HEK293 (cell line): ENCODE results near the gene CFP.

Source experiments
- BCL11B ChIP-seq: fragments of 450-650 bp; formaldehyde crosslinking; IDR thresholded peaks from 2 replicates; pipeline ENCODE4 v1.5.1; 2016; ENCODE audit warnings: low read depth, missing biosample characterization, missing genetic modification characterization
- HIC1 ChIP-seq: fragments of 450-650 bp; formaldehyde crosslinking; IDR thresholded peaks from 2 replicates; pipeline ENCODE4 v1.5.1; 2016; ENCODE audit warnings: missing biosample characterization, missing genetic modification characterization
- KLF1 ChIP-seq: fragments of 450-650 bp; formaldehyde crosslinking; IDR thresholded peaks from 2 replicates; pipeline ENCODE4 v1.5.1; 2016; ENCODE audit warnings: missing biosample characterization, missing genetic modification characterization
- KLF9 ChIP-seq: fragments of 450-650 bp; formaldehyde crosslinking; IDR thresholded peaks from 2 replicates; pipeline ENCODE4 v1.5.1; 2016; ENCODE audit warnings: missing biosample characterization, missing genetic modification characterization, low read depth
- TCF7L2 ChIP-seq: IDR thresholded peaks from 2 replicates; pipeline ENCODE4 v1.6.1; 2011; ENCODE audit warnings: low read depth, mild to moderate bottlenecking, inconsistent platforms, low read length, moderate library complexity, borderline replicate concordance
- TRIM28 ChIP-seq: IDR thresholded peaks from 2 replicates; pipeline ENCODE4 v1.6.1; 2011; ENCODE audit warnings: low read length, control low read depth, borderline replicate concordance
- ZBTB17 ChIP-seq: fragments of 450-650 bp; formaldehyde crosslinking; IDR thresholded peaks from 2 replicates; pipeline ENCODE4 v1.5.1; 2016; ENCODE audit warnings: missing biosample characterization, missing genetic modification characterization
- ZIC2 ChIP-seq: fragments of 450-650 bp; formaldehyde crosslinking; IDR thresholded peaks from 2 replicates; pipeline ENCODE4 v1.5.1; 2016; ENCODE audit warnings: missing biosample characterization, missing genetic modification characterization
- ZNF140 ChIP-seq: fragments of 450-650 bp; formaldehyde crosslinking; IDR thresholded peaks from 2 replicates; pipeline ENCODE4 v1.5.1; 2016; ENCODE audit warnings: missing biosample characterization, missing genetic modification characterization
- ZNF174 ChIP-seq: fragments of 450-650 bp; formaldehyde crosslinking; IDR thresholded peaks from 2 replicates; pipeline ENCODE4 v1.5.0; 2017; ENCODE audit warnings: missing biosample characterization, mild to moderate bottlenecking, missing genetic modification characterization
- ZNF23 ChIP-seq: fragments of 450-650 bp; formaldehyde crosslinking; IDR thresholded peaks from 2 replicates; pipeline ENCODE4 v1.5.1; 2016; ENCODE audit warnings: missing biosample characterization, missing genetic modification characterization, borderline replicate concordance
- ZNF366 ChIP-seq: fragments of 450-650 bp; formaldehyde crosslinking; conservative IDR thresholded peaks from 2 replicates; pipeline ENCODE4 v1.5.1; 2016; ENCODE audit warnings: missing biosample characterization, missing genetic modification characterization
- ZNF571 ChIP-seq: fragments of 450-650 bp; formaldehyde crosslinking; IDR thresholded peaks from 2 replicates; pipeline ENCODE4 v1.5.0; 2017; ENCODE audit warnings: missing biosample characterization, missing genetic modification characterization
- ZNF600 ChIP-seq: fragments of 450-650 bp; formaldehyde crosslinking; IDR thresholded peaks from 2 replicates; pipeline ENCODE4 v1.5.1; 2016; ENCODE audit warnings: missing biosample characterization, missing genetic modification characterization
- ZNF621 ChIP-seq: fragments of 450-650 bp; formaldehyde crosslinking; IDR thresholded peaks from 2 replicates; pipeline ENCODE4 v1.5.1; 2017; ENCODE audit warnings: missing biosample characterization, missing genetic modification characterization
- ZNF626 ChIP-seq: fragments of 450-650 bp; sonication (Bioruptor Pico); formaldehyde crosslinking; IDR thresholded peaks from 2 replicates; pipeline ENCODE4 v1.5.1; 2018; ENCODE audit warnings: missing biosample characterization, missing genetic modification characterization, inconsistent platforms
- ZNF660 ChIP-seq: fragments of 450-650 bp; IDR thresholded peaks from 2 replicates; pipeline ENCODE4 v1.5.1; 2018; ENCODE audit warnings: missing biosample characterization, mild to moderate bottlenecking, missing genetic modification characterization
- ZNF785 ChIP-seq: fragments of 450-650 bp; formaldehyde crosslinking; IDR thresholded peaks from 2 replicates; pipeline ENCODE4 v1.5.1; 2016; ENCODE audit warnings: missing biosample characterization, missing genetic modification characterization
- ZNF792 ChIP-seq: fragments of 450-650 bp; formaldehyde crosslinking; IDR thresholded peaks from 2 replicates; pipeline ENCODE4 v1.5.1; 2016; ENCODE audit warnings: missing biosample characterization, missing genetic modification characterization
- TF ChIP-seq, protein P1 (sequence below): fragments of 450-650 bp; formaldehyde crosslinking; conservative IDR thresholded peaks from 2 replicates; pipeline ENCODE4 v1.5.1; 2016; ENCODE audit warnings: low read depth, missing biosample characterization, missing genetic modification characterization
- TF ChIP-seq, protein P2 (sequence below): fragments of 450-650 bp; formaldehyde crosslinking; IDR thresholded peaks from 2 replicates; pipeline ENCODE4 v1.5.1; 2016; ENCODE audit warnings: missing biosample characterization, missing genetic modification characterization
- TF ChIP-seq, protein P3 (sequence below): fragments of 450-650 bp; formaldehyde crosslinking; IDR thresholded peaks from 2 replicates; pipeline ENCODE4 v1.5.1; 2016; ENCODE audit warnings: missing biosample characterization, missing genetic modification characterization, low read depth
- TF ChIP-seq, protein P4 (sequence below): fragments of 450-650 bp; formaldehyde crosslinking; IDR thresholded peaks from 2 replicates; pipeline ENCODE4 v1.5.1; 2016; ENCODE audit warnings: missing biosample characterization, missing genetic modification characterization

CFP gene

GRCh38 chrX:47658684-47659420 is 29.1 kb upstream of the CFP start, which contains the start of gene UXT (continued):
- TF ChIP-seq, protein P1, sequence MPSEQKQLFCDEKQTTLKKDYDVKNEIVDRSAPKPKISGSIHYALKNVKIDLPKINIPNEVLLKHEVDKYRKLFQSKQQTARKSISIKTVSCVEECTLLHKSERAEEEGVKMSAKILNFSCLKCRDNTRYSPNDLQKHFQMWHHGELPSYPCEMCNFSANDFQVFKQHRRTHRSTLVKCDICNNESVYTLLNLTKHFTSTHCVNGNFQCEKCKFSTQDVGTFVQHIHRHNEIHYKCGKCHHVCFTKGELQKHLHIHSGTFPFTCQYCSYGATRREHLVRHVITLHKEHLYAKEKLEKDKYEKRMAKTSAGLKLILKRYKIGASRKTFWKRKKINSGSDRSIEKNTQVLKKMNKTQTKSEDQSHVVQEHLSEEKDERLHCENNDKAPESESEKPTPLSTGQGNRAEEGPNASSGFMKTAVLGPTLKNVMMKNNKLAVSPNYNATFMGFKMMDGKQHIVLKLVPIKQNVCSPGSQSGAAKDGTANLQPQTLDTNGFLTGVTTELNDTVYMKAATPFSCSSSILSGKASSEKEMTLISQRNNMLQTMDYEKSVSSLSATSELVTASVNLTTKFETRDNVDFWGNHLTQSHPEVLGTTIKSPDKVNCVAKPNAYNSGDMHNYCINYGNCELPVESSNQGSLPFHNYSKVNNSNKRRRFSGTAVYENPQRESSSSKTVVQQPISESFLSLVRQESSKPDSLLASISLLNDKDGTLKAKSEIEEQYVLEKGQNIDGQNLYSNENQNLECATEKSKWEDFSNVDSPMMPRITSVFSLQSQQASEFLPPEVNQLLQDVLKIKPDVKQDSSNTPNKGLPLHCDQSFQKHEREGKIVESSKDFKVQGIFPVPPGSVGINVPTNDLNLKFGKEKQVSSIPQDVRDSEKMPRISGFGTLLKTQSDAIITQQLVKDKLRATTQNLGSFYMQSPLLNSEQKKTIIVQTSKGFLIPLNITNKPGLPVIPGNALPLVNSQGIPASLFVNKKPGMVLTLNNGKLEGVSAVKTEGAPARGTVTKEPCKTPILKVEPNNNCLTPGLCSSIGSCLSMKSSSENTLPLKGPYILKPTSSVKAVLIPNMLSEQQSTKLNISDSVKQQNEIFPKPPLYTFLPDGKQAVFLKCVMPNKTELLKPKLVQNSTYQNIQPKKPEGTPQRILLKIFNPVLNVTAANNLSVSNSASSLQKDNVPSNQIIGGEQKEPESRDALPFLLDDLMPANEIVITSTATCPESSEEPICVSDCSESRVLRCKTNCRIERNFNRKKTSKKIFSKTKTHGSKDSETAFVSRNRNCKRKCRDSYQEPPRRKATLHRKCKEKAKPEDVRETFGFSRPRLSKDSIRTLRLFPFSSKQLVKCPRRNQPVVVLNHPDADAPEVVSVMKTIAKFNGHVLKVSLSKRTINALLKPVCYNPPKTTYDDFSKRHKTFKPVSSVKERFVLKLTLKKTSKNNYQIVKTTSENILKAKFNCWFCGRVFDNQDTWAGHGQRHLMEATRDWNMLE (tag by site-specific recombination): peak; percentile 59
- TF ChIP-seq, protein P2, sequence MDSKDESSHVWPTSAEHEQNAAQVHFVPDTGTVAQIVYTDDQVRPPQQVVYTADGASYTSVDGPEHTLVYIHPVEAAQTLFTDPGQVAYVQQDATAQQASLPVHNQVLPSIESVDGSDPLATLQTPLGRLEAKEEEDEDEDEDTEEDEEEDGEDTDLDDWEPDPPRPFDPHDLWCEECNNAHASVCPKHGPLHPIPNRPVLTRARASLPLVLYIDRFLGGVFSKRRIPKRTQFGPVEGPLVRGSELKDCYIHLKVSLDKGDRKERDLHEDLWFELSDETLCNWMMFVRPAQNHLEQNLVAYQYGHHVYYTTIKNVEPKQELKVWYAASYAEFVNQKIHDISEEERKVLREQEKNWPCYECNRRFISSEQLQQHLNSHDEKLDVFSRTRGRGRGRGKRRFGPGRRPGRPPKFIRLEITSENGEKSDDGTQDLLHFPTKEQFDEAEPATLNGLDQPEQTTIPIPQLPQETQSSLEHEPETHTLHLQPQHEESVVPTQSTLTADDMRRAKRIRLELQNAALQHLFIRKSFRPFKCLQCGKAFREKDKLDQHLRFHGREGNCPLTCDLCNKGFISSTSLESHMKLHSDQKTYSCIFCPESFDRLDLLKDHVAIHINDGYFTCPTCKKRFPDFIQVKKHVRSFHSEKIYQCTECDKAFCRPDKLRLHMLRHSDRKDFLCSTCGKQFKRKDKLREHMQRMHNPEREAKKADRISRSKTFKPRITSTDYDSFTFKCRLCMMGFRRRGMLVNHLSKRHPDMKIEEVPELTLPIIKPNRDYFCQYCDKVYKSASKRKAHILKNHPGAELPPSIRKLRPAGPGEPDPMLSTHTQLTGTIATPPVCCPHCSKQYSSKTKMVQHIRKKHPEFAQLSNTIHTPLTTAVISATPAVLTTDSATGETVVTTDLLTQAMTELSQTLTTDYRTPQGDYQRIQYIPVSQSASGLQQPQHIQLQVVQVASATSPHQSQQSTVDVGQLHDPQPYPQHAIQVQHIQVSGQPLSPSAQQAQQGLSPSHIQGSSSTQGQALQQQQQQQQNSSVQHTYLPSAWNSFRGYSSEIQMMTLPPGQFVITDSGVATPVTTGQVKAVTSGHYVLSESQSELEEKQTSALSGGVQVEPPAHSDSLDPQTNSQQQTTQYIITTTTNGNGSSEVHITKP: peak; percentile 97
- TF ChIP-seq ZNF23 (no peak), ZNF600 (tag by site-specific recombination) (peak; percentile 56; the same call in 1 of the 2 replicates), ZNF660 (tag by site-specific recombination) (peak; percentile 27; the same call in 1 of the 2 replicates), ZIC2 (peak; percentile 90), ZNF785 (tag by site-specific recombination) (no peak), ZNF174 (tag by site-specific recombination) (no peak), ZNF571 (tag by site-specific recombination) (no peak), ZNF366 (tag by site-specific recombination) (peak; percentile 69), ZNF792 (tag by site-specific recombination) (no peak), KLF1 (tag by site-specific recombination) (peak; percentile 85), TRIM28 (no peak), ZNF140 (tag by site-specific recombination) (no peak), ZNF626 (tag by site-specific recombination) (no peak), TCF7L2 (peak; percentile 96; the same call in 1 of the 2 replicates), BCL11B (tag by site-specific recombination) (peak; percentile 38; the same call in 1 of the 2 replicates), ZNF621 (no peak), ZBTB17 (tag by site-specific recombination) (peak; percentile 79), HIC1 (tag by site-specific recombination) (peak; percentile 84), KLF9 (tag by site-specific recombination) (peak; percentile 91)
- TF ChIP-seq, protein P3, sequence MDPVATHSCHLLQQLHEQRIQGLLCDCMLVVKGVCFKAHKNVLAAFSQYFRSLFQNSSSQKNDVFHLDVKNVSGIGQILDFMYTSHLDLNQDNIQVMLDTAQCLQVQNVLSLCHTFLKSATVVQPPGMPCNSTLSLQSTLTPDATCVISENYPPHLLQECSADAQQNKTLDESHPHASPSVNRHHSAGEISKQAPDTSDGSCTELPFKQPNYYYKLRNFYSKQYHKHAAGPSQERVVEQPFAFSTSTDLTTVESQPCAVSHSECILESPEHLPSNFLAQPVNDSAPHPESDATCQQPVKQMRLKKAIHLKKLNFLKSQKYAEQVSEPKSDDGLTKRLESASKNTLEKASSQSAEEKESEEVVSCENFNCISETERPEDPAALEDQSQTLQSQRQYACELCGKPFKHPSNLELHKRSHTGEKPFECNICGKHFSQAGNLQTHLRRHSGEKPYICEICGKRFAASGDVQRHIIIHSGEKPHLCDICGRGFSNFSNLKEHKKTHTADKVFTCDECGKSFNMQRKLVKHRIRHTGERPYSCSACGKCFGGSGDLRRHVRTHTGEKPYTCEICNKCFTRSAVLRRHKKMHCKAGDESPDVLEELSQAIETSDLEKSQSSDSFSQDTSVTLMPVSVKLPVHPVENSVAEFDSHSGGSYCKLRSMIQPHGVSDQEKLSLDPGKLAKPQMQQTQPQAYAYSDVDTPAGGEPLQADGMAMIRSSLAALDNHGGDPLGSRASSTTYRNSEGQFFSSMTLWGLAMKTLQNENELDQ (tag by site-specific recombination): no peak
- TF ChIP-seq, protein P4, sequence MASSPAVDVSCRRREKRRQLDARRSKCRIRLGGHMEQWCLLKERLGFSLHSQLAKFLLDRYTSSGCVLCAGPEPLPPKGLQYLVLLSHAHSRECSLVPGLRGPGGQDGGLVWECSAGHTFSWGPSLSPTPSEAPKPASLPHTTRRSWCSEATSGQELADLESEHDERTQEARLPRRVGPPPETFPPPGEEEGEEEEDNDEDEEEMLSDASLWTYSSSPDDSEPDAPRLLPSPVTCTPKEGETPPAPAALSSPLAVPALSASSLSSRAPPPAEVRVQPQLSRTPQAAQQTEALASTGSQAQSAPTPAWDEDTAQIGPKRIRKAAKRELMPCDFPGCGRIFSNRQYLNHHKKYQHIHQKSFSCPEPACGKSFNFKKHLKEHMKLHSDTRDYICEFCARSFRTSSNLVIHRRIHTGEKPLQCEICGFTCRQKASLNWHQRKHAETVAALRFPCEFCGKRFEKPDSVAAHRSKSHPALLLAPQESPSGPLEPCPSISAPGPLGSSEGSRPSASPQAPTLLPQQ (tag by site-specific recombination): no peak
